A549 treated with AZD2906 at 1 μM for 4 hours (cell line): ENCODE results near the gene LRMDA. TPM values are rescaled to one million over a fixed set of nuclear protein-coding genes. Genes with fewer than 3 reads are reported as not detected.

Experiments
- total RNA-seq: library from RNA; stranded (reverse); fragments of 200-300 nt; extraction: Qiagen RNA extraction; gene quantifications from 5 replicates; pipeline ENCODE4 v1.2.3, GENCODE V29; 2022

LRMDA gene
- total RNA-seq: 3.8 to 4.7 TPM (median 4.1 TPM) in 5 replicates

DNA sequence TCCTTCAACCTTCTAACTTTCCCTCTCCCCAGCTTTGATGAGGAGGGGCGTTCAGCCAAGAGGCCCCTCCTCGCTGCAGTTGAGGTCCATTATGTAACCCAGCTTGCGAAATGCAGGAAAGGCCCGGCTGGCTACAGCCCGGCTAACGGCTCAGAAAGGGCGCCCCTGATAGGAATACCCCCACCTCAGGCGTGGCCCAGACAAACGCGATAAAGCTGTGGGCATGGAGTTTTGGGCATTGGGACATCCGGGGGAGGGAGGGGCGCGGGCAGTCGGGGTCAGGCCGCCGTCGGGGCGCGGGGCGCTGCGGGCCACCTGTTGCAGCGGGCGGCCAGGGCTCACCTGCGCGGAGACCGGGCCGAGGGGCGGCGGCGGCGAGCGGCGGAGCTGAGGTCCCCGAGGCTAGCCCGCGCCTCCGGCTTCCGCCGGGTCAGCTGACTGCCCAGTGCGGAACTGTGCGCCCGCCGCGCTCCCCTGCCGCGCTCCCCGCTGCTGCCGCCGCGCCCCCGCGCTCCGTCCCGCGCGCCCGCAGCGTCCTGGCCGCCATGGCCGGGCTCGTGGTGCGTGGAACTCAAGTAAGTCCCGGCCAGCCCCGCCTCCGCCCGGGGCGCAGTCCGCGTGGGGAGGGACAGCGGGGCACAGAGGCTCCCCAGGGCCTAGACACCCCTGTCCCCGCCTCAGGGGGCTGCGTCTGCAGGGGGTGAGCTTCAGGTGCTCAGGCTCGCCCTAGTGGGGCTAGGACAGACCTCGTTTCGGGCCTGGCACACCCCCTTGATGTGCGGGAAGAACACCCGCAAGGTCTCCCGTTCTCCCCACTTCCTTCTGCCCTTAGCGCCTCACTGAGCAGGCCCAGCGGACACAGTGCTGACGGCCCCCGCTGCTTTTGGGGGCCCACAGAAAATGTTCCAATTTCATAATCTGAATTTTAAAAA, at the start of gene LRMDA:
Gene LRMDA, plus strand, starts transcription at position 445 of the 932 bp plus-strand sequence.

GRCh38 chr10:75401569-75402485, 29.6 kb upstream of the LRMDA start, which contains the start of gene ZNF503:
ZNF503 (minus strand) TSS chr10:75401764; CDS start chr10:75401419, 345 bp downstream.

Other genes starting within 250 kb of the LRMDA start
- 306 to 334 TPM (median 308 TPM) in 5 replicates for gene VDAC2, start 220.8 kb upstream of the LRMDA start, total RNA-seq
- gene COMTD1, start 195.7 kb upstream of the LRMDA start, total RNA-seq: 29.3 to 62.6 TPM (median 60.1 TPM) in 5 replicates
- 6.0 to 8.8 TPM (median 8.4 TPM) in 5 replicates for gene ZNF503, start 29.9 kb upstream of the LRMDA start, total RNA-seq